HG02759 (cell line): Measurements from ENCODE around the gene PALM2AKAP2.

ENCODE experiments used
- ATAC-seq: cut with Tn5 transposase; IDR thresholded peaks from one replicate; pipeline ENCODE4 v1.9.1; 2021; ENCODE audit warnings: mild to moderate bottlenecking, moderate library complexity; ENCODE audit not compliant: unreplicated experiment

Gene PALM2AKAP2

DNA sequence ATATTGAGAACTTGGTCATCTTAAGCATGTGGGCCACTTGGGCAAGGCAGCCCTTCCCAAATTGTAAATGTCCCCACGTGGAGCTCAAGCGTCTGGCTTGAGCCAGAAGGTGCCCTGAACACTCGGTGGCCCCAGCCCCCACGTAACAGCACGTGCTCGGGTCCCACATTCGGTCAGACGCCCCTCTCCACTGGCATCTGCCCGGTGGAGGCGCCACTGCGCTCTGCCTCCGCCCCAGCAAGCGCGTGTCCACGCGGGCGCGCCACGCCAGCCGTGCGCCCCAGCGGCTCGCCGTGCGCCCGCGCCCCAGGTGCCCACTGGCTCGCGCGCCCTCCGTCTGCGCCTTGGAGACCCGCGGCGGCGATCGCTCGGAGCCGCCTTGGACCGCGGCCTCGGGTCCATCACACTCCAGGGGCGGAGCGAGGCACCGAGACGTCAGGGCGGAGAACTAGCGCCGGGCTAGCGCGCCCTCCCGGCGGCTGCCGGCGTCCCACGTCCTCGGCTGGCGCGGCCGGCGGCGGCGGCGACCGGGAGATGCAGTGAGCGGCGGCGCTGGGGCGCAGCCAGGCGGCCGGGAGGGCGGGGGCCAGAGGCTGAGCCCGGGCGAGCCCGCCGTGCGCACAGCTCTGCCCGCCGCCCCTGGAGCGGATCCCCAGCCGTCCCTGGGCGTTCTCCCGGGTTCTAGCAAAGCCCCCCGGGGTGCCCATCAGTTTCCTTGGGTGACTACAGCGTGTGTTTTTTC lies at the start of gene PALM2AKAP2:
Gene PALM2AKAP2 (plus strand): TSS at position 488 of the 742 bp plus-strand sequence. CDS start 291 bp downstream, outside the sequence.
- no peak for ATAC-seq

DNA sequence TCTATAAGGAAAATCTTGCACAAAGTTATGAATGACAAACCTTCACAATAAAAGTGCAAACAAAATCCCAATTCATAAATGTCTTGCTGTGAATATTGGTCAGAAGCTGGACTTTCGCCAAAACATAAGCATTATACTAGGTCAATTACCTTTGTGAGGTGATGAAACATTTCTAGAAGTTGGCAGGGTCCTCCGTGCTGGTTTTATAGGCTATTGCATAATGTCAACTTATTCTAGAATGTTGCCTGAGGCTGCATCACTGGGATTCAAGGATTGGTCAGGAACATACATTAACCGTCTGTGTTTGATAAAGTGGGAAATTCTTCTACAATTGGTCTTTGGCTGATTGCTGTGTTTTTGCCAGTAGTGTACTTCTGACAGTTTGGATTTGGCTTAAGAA lies 49.8 kb upstream of the PALM2AKAP2 start:
- no peak for ATAC-seq

DNA sequence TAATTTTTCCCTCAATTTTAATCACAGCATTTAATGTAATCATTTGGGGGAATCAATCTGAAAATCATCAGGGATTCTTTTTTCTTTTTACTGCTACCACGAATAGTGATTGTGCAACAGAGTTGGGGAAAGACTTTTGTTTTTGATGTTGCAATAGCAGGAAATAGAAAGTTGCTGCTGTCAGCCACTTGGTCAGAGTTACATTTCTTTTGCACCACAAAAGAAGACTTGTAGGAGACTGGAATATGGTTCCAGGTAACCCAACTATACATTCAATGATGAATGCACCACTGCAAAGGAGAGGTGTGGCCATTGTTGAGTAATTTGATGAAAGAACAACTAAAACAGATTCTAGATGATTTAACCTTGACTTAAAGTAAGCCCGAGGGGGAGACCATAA lies 46.3 kb upstream of the PALM2AKAP2 start:
- no peak for ATAC-seq

GRCh38 chr9:109734814-109735213 lies 45.2 kb upstream of the PALM2AKAP2 start:
- ATAC-seq, result no peak

DNA sequence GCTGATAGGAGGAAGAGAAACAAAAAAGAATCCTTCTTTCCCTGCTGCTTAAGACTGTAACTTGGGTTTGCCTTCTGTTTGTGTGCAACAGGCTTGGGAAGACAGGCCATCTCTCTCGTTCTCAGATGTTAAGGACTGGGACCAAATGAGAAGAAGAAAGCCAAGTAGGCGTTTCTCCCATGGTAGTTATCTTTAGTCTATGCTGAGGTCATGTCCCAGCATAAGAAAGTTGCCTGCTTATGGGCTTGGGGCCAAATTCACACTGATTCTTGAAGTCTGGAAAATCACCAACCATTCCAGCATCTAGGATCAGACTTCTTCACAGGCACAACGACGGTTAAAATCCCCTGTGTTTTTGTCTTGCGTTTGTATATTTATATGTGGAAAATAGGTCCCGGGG lies 44.2 kb upstream of the PALM2AKAP2 start:
- ATAC-seq, result no peak

GRCh38 chr9:109737295-109737694 lies 42.7 kb upstream of the PALM2AKAP2 start:
- ATAC-seq, result no peak

DNA sequence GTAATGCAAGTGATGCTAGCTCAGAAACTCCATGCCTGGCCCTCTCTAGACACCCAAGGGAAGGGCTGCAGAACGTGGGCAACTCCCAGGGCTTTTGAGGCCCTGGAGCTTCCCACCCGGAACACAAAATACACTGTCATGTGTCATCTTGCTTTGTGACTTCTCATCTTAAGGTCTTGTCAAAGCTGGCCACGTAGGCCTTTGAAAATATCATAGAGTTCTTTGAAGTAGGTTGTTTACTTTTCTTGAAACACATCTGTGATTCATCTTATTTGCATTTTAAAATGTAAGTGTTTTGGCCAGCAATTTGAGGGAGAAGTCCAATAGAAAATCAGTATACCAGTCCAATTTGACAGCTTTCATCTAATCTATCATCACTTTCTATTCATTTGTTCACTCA lies 40.2 kb upstream of the PALM2AKAP2 start:
- no peak for ATAC-seq

DNA sequence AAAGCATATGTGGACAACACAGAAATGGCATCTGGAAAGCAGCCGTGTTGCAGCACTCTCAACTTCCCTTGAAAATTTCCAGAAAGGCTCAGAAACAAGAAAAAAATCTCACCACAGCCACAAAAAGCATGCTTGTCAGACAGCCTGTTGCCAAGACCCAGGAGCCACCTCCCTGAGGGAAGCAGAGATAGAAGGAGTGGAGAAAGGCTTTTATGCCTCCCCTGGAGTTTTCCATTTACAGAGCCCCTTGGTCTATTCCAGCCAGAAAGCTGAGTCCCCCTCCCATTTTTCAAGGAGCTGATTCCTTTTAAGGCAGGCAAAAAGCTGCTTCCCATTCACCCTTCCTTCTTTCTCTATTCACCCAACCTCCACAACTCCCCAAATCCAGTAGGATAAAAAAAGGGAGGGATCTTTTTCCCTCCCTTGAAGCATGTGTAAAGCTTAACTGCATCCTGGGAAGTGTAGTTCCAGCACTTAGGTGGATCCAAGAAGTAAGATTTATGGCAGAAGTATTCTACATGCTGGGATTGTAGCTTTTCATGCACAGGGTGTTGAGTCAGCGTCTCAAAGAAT lies 37.1 kb upstream of the PALM2AKAP2 start:
- no peak for ATAC-seq

DNA sequence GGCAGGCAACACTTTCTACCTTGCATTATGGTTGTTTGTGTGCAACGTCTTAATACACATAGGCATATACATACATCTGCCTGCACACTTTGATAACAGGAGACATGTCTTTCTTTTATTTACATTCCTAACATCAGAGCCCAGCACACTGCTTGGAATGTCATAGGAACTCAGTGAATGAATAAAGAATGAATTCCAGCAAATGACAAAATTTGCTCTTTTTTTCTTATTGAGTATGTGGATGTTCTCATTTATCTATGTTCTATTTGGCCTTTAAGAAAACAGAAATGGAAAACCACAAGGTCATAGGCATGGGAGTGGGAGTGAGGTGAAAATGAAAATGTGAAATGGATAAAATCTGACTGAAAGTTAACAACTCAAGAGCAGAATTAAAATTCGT lies 36.3 kb upstream of the PALM2AKAP2 start:
- ATAC-seq, result no peak

- no peak for ATAC-seq
These were observed 34.4 kb upstream of the PALM2AKAP2 start for GRCh38 chr9:109745335-109746283.

GRCh38 chr9:109751253-109751652 lies 28.7 kb upstream of the PALM2AKAP2 start:
- no peak for ATAC-seq

- ATAC-seq, result no peak
These were observed 26.7 kb upstream of the PALM2AKAP2 start for GRCh38 chr9:109753308-109753707.

DNA sequence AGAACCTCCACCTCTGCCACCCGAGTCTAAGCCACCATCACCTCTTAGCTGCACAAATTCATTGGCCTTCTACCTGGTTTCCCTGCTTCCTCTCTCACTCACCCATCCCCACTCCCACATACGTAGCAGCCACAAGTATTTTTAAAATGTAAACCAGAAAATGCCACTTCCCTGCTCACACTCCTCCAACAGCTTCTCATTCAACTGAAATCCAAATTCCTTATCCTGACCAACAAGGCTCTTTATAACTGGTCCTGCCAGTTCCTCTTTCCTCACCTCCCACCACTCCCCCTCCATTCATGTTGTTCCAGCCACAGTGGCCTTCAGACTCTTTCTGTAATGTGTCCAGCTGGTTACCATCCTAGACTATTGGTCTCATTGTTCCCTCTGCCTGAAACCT lies 25.0 kb upstream of the PALM2AKAP2 start:
- no peak for ATAC-seq

DNA sequence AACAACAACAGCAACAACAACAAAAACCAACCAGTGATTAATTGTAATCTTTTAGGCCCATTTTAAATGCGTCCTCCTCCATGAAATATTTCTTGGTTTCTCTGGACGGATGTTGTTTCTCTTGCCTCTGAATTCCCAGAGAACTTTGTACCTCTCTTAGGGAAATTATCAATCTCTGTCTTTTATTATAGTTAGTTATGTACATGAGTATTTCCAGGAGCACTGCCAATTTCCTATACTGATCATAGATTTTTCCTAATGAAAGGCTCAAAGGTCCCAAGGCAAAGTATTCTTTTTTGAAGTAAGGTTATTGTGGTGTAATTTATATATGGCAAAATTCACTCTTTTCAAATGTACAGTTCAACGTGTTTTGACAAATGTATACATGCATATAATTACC lies 20.4 kb upstream of the PALM2AKAP2 start:
- no peak for ATAC-seq

DNA sequence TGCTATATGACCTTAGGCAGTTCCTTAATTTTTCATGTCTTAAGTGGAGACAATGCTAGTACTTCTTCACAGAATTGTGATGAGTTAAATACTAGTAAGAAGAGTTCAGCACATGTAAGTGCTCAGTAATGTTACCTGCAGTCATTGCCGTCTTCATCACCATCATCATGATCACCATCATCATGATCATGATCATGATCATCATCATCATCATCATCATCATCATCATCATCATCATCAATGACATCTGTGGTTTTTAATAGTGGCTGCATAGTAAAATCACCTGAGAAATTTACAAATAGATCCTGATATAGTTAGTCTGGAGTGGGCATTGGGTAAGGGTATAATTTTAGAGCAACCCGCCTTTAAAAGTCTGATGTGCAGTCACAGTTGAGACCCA lies 14.7 kb upstream of the PALM2AKAP2 start:
- no peak for ATAC-seq

DNA sequence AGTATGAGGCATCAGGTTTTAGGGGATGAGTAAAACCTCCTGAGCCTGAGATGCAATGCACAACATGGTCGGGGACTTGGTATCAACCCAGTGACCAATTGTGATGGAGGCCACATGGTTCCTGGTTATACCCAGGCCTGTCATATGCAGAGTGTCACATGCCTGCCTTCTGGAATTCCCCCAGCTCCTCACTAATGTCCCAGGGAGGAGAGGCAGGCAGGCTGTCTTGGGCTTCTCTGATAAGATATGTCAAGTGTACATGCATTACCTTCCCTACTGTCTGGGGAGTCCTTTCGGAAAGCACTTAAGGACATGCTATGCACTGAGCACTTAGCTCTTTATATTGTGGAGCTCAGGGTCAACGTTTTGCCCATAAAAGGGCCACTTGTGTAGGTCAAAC lies 14.2 kb upstream of the PALM2AKAP2 start:
- ATAC-seq, result no peak

- ATAC-seq, result no peak
These were observed 13.6 kb upstream of the PALM2AKAP2 start for GRCh38 chr9:109766351-109766750.

DNA sequence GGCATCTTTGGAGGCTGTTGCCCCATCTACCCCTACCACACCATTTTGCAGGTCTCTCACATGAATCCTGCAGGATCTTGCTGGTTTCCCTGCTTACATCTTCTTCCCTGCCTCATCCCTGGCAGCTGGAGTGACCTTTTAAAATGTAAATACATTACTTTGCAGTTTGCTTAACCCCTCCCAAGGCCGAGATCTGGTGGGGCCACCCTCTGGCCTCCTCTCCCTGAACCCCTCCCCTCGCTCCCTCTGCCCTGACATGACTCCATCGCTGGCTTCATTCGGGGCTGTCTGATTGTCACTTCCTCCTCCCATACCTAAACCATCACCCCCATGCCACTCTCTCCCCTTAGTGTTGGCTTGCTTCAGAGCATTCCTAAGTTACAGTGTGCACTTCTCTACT lies 12.6 kb upstream of the PALM2AKAP2 start:
- no peak for ATAC-seq

- no peak for ATAC-seq
These were observed 12.2 kb upstream of the PALM2AKAP2 start for GRCh38 chr9:109767814-109768213.

DNA sequence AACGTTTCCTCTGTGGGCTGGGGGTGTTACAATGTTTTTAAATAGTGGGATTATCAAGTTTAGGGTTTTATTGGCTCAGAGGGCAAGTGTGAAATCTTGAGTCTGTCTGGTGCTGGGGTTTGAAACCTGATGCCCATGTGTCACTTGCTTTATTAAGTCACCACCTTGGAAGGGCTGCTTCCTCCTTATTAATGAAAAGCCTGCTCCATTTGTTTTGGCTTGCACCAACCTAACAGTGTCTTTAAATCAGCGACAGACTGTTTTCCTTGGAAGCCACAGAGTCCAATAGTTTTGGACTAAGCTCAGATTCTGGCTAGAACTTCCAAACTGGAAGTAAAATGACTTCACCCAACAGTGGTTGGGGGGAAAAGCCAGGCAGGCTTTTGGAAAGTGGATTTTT lies 10.7 kb upstream of the PALM2AKAP2 start:
- no peak for ATAC-seq

DNA sequence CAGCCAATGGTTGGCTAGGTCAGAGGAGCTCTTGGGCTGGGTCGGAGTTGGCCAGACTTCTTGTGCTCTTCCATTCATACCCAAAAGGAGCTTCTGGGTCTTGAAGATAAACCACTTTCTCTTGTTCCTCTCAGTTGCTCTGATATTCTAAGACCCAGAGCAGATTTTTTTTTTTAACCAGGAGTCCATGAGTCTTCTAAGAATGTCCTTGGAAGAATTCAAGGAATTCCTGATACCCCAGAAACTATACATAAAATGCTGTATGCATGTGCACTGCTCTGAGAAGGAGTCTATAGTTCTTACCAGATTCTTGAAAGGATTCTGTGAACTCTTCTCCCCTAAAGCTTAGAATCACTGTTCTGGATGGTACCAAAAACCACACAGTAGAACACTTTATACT lies 9.9 kb upstream of the PALM2AKAP2 start:
- no peak for ATAC-seq

DNA sequence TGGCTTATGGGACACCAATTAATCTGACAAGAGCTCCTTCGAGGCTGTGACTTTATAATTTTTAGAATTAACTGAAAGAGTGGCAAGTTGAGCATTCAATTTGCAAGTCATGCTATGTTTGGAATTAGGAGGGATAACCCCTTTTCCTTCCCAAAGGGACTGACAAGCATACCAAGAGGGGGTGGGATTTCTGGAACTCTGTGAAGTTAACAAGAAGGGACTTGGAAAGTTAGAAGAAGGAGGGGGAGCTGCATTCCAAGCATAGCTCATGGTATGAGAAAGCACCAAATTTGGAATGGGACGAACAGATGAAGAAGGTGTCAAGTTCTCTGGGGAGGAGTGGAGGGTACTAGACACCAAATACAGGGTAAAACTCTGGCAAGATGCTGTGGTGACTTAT lies 8.9 kb upstream of the PALM2AKAP2 start:
- no peak for ATAC-seq
